Ammon's horn (tissue), 1 donor: ENCODE measurements around the gene LUZP4.
"Not testable (repeated sequence)": the region's sequence is repeated elsewhere in the genome, so short reads cannot be mapped to it uniquely, and the experiment has no call there.

Experiments used
- DNase-seq: peaks from one replicate; pipeline ENCODE4 v3.0.0-alpha.2; 2016; ENCODE audit warnings: low spot score

The LUZP4 gene

DNA sequence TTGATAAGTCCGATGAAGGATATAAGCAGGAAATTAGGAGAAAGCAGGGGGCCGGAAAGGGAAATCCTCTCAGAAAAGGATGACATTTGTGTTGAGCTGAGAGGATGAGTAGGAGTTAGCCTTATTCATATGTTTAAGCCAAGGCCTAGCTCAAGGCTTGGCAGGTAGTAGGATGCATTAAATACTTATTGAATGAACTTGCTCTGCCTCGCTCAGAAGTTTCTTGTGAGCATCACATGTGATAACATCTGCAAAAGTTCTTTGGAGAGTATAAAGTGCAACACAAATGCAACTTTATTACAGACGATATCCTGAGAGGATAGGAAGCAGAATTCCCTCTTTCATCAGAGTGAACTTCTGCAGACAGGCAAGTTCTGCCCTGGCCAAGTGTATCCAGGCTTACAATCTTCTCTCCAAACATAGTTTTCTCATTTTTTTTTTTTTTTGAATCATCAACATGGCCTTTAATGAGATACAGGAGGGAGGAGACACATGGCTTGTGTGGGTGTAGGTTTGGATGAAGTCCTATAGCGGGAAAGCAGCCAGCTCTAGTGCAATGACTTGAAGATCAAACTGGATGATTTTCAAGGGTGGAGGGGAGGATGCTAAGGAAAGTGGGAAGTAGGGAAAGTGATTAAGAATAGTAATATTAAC, 48.1 kb downstream of the LUZP4 start:
- DNase-seq: no peak

DNA sequence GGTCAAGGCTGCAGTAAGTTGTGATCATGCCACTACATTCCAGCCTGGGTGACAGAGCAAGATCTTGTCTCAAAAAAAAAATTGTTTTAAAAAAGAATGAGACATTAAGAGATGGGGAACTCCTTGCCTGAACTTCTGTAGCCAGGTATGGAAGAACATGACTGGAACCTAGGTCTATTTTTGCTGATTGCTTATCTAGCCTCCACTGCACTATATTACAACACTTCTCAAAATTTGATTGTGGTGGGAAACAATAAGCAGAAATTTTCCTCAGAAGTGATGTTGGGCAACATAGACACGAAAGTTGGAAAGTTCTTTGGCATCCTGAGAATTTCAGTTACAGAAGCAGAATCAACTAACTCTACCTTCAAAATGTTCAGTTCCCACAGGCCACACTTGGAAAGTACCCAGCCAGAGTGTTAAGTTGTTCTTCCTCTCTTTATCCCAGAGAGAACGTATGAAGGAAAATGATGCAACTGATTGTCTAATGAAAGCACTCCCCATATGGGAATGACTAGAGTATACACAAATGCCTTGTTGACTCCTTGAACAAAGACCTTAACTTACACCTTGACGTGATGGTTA, 50.0 kb downstream of the LUZP4 start:
- DNase-seq: no peak

DNA sequence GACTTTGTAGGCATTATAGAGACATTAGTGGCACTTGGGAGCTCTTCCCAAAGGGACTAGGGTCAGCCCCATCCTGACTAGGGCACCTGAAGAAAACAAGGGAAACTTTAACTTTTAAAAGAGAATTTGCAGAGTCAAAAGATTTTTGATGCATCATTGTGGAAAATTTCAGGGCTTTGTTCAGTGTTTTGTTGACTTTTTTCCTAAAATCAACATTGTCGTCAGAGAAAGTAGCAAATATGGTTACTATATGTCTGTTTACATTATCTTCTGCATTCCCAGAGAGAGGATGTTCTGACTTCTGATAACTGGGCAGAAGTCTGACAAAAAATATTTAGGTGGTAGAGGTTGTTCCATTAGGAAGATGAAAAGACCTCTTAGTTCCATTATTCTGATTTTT, 51.9 kb downstream of the LUZP4 start:
- no peak for DNase-seq

DNA sequence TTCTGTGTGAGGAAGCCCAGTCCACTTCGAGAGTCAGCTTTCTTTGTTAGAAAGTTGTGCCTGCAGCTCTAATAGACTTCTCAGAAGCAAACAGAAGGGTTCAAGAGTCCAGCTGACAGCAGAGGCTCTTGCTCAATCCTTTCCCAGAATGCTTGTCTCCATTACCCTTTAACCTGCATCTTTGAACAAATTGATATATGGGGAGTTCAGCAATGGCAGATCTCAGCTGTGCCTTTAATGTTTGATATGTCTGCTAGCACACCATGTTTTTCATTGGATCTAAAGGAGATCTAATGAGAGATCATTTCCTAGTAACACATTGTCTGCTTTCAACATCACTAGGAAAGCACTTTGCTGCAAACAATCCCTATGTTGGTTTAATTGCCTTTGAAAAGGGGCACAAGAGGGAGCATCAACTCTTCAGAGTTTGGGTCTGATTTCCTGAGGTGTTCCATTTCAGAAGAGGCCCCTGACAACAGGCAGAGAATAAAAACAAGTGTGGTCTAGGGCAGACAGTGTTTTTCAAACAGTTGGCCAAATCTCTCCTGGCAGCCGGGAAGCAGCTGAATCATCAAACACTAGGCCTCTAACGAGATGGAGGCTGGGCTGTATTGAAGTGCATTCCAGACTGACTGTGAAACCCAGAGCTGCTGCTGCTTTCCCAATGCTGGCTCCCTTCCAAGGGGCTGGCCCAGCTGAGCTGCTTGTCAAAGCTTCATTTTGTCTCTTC, 55.5 kb downstream of the LUZP4 start:
- DNase-seq: peak; percentile 90

GRCh38 chrX:115345615-115346014, 56.1 kb downstream of the LUZP4 start:
- DNase-seq: no peak

- DNase-seq: not testable (repeated sequence)
These were observed 57.2 kb downstream of the LUZP4 start for GRCh38 chrX:115346738-115347137.

GRCh38 chrX:115348446-115349225, 59.1 kb downstream of the LUZP4 start:
- no peak for DNase-seq

DNA sequence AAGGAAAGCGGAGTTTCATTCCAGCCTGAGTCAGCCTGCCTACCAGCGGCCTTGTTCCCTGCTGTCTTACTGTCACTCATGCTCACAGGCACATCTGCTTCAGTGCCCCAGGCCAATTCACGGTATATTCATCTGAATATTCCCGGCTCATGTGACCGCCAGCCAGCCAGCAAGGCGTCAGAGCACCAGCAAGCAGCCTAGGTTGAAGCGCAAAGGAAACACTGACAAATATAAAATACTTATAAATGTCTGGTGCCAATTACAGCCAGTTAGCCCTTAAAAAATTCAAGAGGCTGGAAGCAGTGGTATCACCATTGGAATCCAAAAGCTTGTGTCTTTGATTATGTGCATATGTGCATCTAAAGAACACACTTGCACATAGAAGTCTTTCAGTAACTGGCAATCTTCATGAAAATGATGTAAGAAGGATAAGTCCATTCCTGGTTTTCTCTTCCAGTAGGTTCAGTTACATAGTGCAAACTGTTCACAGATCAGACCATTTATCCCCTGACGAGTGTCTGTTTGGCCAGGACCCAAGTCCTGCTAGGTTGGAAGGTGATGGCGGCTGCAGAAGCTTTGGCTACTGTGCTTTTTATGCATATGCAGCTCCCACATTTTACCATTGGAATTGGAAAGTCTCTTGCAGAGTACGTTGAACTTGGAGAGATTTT, 61.3 kb downstream of the LUZP4 start:
- no peak for DNase-seq

GRCh38 chrX:115356369-115356768, 66.9 kb downstream of the LUZP4 start:
- no peak for DNase-seq
